Choroid plexus epithelial cell (primary cell): ENCODE measurements around the gene PPP1R13B.

Experiments
- DNase-seq: peaks from one replicate; pipeline ENCODE4 v3.0.0-alpha.2; 2010; ENCODE audit warnings: low read depth
- H3K4me3 ChIP-seq: 2 replicates; pipeline ENCODE4 v1.5.1; 2011; ENCODE audit warnings: low read depth, mild to moderate bottlenecking, control low read depth, low read length, moderate library complexity
- CTCF ChIP-seq: conservative IDR thresholded peaks from 2 replicates; pipeline ENCODE4 v1.5.1; 2011; ENCODE audit warnings: low read depth, mild to moderate bottlenecking, control low read depth, inconsistent platforms, low read length, moderate library complexity

Gene PPP1R13B

GRCh38 chr14:103863245-103863644 lies 15.9 kb upstream of the PPP1R13B start:
- no peak for TF ChIP-seq CTCF
- DNase-seq: no peak
- H3K4me3 ChIP-seq: no peak overlapping the region

- TF ChIP-seq CTCF: no peak
- H3K4me3 ChIP-seq: no peak overlapping the region
- no peak for DNase-seq
Measured at GRCh38 chr14:103862393-103862782, 15.0 kb upstream of the PPP1R13B start.

GRCh38 chr14:103861413-103862392 lies 14.3 kb upstream of the PPP1R13B start:
- no peak overlapping the region for H3K4me3 ChIP-seq
- no peak for DNase-seq
- TF ChIP-seq CTCF: no peak

- H3K4me3 ChIP-seq: no peak overlapping the region
- no peak for DNase-seq
- TF ChIP-seq CTCF: no peak
Measured at GRCh38 chr14:103859416-103860202, 12.2 kb upstream of the PPP1R13B start.

GRCh38 chr14:103858063-103858781 lies 10.8 kb upstream of the PPP1R13B start:
- DNase-seq: no peak
- no peak for TF ChIP-seq CTCF
- no peak overlapping the region for H3K4me3 ChIP-seq

GRCh38 chr14:103857256-103857655 lies 9.9 kb upstream of the PPP1R13B start:
- TF ChIP-seq CTCF: no peak
- H3K4me3 ChIP-seq: no peak overlapping the region
- DNase-seq: no peak
